HepG2 (cell line): ENCODE data around the gene FIZ1. TPM values are rescaled to one million over a fixed set of nuclear protein-coding genes. Genes with fewer than 3 reads are reported as not detected.
A peak's percentile ranks its signal among the peaks of the same experiment; 100 is the strongest.

Experiments
- AKAP8 ChIP-seq: sonication (generic); formaldehyde crosslinking; IDR thresholded peaks from 2 replicates; pipeline ENCODE4 v1.5.1; 2020; ENCODE audit warnings: mild to moderate bottlenecking, missing genetic modification reagents
- HBP1 ChIP-seq: IDR thresholded peaks from 2 replicates; pipeline ENCODE4 v1.6.1; 2016; ENCODE audit warnings: low read depth, control low read depth
- HHEX ChIP-seq: IDR thresholded peaks from 2 replicates; pipeline ENCODE4 v1.6.1; 2016; ENCODE audit warnings: control low read depth
- HOMEZ ChIP-seq: IDR thresholded peaks from 2 replicates; pipeline ENCODE4 v1.6.1; 2016; ENCODE audit warnings: low read depth
- ISL2 ChIP-seq: sonication (generic); formaldehyde crosslinking; IDR thresholded peaks from 2 replicates; pipeline ENCODE4 v1.5.0; 2020; ENCODE audit warnings: missing genetic modification reagents
- NKX3-1 ChIP-seq: sonication (generic); formaldehyde crosslinking; IDR thresholded peaks from 2 replicates; pipeline ENCODE4 v1.5.0; 2020; ENCODE audit warnings: missing genetic modification reagents
- NRL ChIP-seq: sonication (generic); formaldehyde crosslinking; IDR thresholded peaks from 2 replicates; pipeline ENCODE4 v1.5.0; 2020; ENCODE audit warnings: missing genetic modification reagents, mild to moderate bottlenecking, moderate library complexity, borderline replicate concordance
- PLRG1 ChIP-seq: fragments of 450-650 bp; conservative IDR thresholded peaks from 2 replicates; pipeline ENCODE4 v1.6.1; 2016
- POLR2AphosphoS2 ChIP-seq: IDR thresholded peaks from 2 replicates; pipeline ENCODE4 v1.6.1; 2011; ENCODE audit warnings: low read depth, low read length, improper control_type of control experiment
- RAD51 ChIP-seq: fragments of 450-650 bp; IDR thresholded peaks from 2 replicates; pipeline ENCODE4 v1.6.1; 2016; ENCODE audit warnings: borderline replicate concordance
- RBM22 ChIP-seq: fragments of 200-400 bp; formaldehyde crosslinking; optimal IDR thresholded peaks from 2 replicates; pipeline ENCODE3; 2017; ENCODE audit warnings: mild to moderate bottlenecking, low read length, moderate library complexity
- SIN3A ChIP-seq: IDR thresholded peaks from 2 replicates; pipeline ENCODE4 v1.6.1; 2011; ENCODE audit warnings: low read depth, mild to moderate bottlenecking, control low read depth, low read length, borderline replicate concordance
- SP5 ChIP-seq: IDR thresholded peaks from 2 replicates; pipeline ENCODE4 v1.6.1; 2016; ENCODE audit warnings: low read depth, borderline replicate concordance
- ZNF160 ChIP-seq: sonication (generic); formaldehyde crosslinking; IDR thresholded peaks from 2 replicates; pipeline ENCODE4 v1.8.0; 2022; ENCODE audit warnings: mild to moderate bottlenecking, inconsistent platforms, missing genetic modification reagents
- ZNF17 ChIP-seq: sonication (generic); formaldehyde crosslinking; IDR thresholded peaks from 2 replicates; pipeline ENCODE4 v1.5.0; 2020; ENCODE audit warnings: mild to moderate bottlenecking, missing genetic modification reagents
- ZNF333 ChIP-seq: sonication (generic); formaldehyde crosslinking; IDR thresholded peaks from 2 replicates; pipeline ENCODE4 v1.4.0; 2020; ENCODE audit warnings: mild to moderate bottlenecking, missing genetic modification reagents, borderline replicate concordance
- ZNF530 ChIP-seq: sonication (generic); formaldehyde crosslinking; IDR thresholded peaks from 2 replicates; pipeline ENCODE4 v1.5.0; 2020; ENCODE audit warnings: low read depth, mild to moderate bottlenecking, missing genetic modification reagents
- ZNF564 ChIP-seq: sonication (generic); formaldehyde crosslinking; IDR thresholded peaks from 2 replicates; pipeline ENCODE4 v1.8.1; 2023; ENCODE audit warnings: mild to moderate bottlenecking, missing genetic modification reagents
- ZNF737 ChIP-seq: sonication (generic); formaldehyde crosslinking; IDR thresholded peaks from 2 replicates; pipeline ENCODE4 v1.5.0; 2020; ENCODE audit warnings: missing genetic modification reagents, mild to moderate bottlenecking, borderline replicate concordance
- ZNF768 ChIP-seq: sonication (generic); formaldehyde crosslinking; IDR thresholded peaks from 2 replicates; pipeline ENCODE4 v1.4.0; 2020; ENCODE audit warnings: missing genetic modification reagents
- polyA plus RNA-seq, 8 experiments: library from polyadenylated mRNA; depleted of rRNA in 3 of 8; stranded (reverse) in 7 of 8; unstranded in 1 of 8; fragments of >200 nt; fragmentation: Illumina TruSeq in 4 of 8; extraction: Trizol in 4 of 8; gene quantifications; 2 replicates each; pipeline versions ENCODE4 v1.2.1 to v1.2.3, GENCODE V29; 2011 to 2016; ENCODE audit warnings: low read depth in 4 of 8, missing spikeins in 1 of 8, mixed read lengths in 1 of 8; ENCODE audit not compliant: insufficient read depth in 1 of 8
- total RNA-seq, 5 experiments: library from RNA; depleted of rRNA; stranded (reverse); fragments of >200 nt; fragmentation: Illumina TruSeq; extraction: Trizol; gene quantifications; 2 replicates each; pipeline ENCODE4 v1.2.3, GENCODE V29; 2016; ENCODE audit warnings: low read depth in 1 of 5
- TF ChIP-seq, protein P1 (sequence below): sonication (generic); formaldehyde crosslinking; IDR thresholded peaks from 2 replicates; pipeline ENCODE4 v1.5.0; 2020; ENCODE audit warnings: missing genetic modification reagents
- TF ChIP-seq, protein P2 (sequence below): sonication (generic); formaldehyde crosslinking; IDR thresholded peaks from 2 replicates; pipeline ENCODE4 v1.5.0; 2020; ENCODE audit warnings: mild to moderate bottlenecking, low read depth, missing genetic modification reagents, borderline replicate concordance
- TF ChIP-seq, protein P3 (sequence below): IDR thresholded peaks from 2 replicates; pipeline ENCODE4 v1.6.1; 2016; ENCODE audit warnings: low read depth, borderline replicate concordance

FIZ1 gene
- total and polyA plus RNA-seq, 2 of the 13 experiments (the other 11 are each of a cell fraction or from before 2014, with no cell fraction given), result 3.6 to 5.9 TPM

GRCh38 chr19:55585658-55586339, 13.5 kb downstream of the FIZ1 start (continued):
- TF ChIP-seq, protein P1, sequence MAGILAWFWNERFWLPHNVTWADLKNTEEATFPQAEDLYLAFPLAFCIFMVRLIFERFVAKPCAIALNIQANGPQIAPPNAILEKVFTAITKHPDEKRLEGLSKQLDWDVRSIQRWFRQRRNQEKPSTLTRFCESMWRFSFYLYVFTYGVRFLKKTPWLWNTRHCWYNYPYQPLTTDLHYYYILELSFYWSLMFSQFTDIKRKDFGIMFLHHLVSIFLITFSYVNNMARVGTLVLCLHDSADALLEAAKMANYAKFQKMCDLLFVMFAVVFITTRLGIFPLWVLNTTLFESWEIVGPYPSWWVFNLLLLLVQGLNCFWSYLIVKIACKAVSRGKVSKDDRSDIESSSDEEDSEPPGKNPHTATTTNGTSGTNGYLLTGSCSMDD, result no peak
- TF ChIP-seq RBM22 (no peak), NRL (CRISPR knock-in tag) (0 out of 2 replicates have a peak, but pooled peaks have one; percentile 51), SIN3A (peak; percentile 61; the same call in 1 of the 2 replicates), ZNF530 (CRISPR knock-in tag) (no peak), ZNF17 (no peak), ZNF768 (CRISPR knock-in tag) (no peak), SP5 (CRISPR knock-in tag) (peak; percentile 41; the same call in 1 of the 2 replicates), AKAP8 (CRISPR knock-in tag) (0 out of 2 replicates have a peak, but pooled peaks have one; percentile 67), ZNF333 (CRISPR knock-in tag) (no peak), HOMEZ (no peak), HHEX (no peak), RAD51 (no peak), ZNF564 (CRISPR knock-in tag) (no peak; the same call in 1 of the 2 replicates), NKX3-1 (CRISPR knock-in tag) (no peak), ZNF737 (CRISPR knock-in tag) (no peak), ISL2 (no peak), HBP1 (CRISPR knock-in tag) (no peak), POLR2AphosphoS2 (no peak), ZNF160 (CRISPR knock-in tag) (no peak), PLRG1 (no peak)
- TF ChIP-seq, protein P2, sequence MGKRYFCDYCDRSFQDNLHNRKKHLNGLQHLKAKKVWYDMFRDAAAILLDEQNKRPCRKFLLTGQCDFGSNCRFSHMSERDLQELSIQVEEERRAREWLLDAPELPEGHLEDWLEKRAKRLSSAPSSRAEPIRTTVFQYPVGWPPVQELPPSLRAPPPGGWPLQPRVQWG, result no peak
- TF ChIP-seq, protein P3, sequence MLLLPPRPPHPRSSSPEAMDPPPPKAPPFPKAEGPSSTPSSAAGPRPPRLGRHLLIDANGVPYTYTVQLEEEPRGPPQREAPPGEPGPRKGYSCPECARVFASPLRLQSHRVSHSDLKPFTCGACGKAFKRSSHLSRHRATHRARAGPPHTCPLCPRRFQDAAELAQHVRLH (CRISPR knock-in tag), result no peak
